GM12873 (cell line): Measurements from ENCODE around the gene MYL5.

Experiments used
- CTCF ChIP-seq: IDR thresholded peaks from 2 replicates; pipeline ENCODE4 v1.5.1; 2012; ENCODE audit warnings: low read depth, mild to moderate bottlenecking, moderate library complexity, low read length, control low read depth; ENCODE audit not compliant: insufficient read depth; ENCODE audit errors: missing control alignments

Gene MYL5

GRCh38 chr4:699816-700580, 25.7 kb downstream of the MYL5 start:
- TF ChIP-seq CTCF: no peak

GRCh38 chr4:700587-701264, 26.4 kb downstream of the MYL5 start:
- TF ChIP-seq CTCF: no peak

GRCh38 chr4:702618-703048, 28.3 kb downstream of the MYL5 start:
- no peak for TF ChIP-seq CTCF

- no peak for TF ChIP-seq CTCF
Observed at GRCh38 chr4:703336-704197, 29.2 kb downstream of the MYL5 start.

- TF ChIP-seq CTCF: no peak
Observed at GRCh38 chr4:704198-704891, 30.0 kb downstream of the MYL5 start.

- TF ChIP-seq CTCF: no peak
Observed at GRCh38 chr4:704971-705277, 30.6 kb downstream of the MYL5 start.
